GM19043 (cell line): ENCODE results near the gene AQP6.
A peak's percentile ranks its signal among the peaks of the same experiment; 100 is the strongest.

Source experiments
- ATAC-seq: cut with Tn5 transposase; IDR thresholded peaks from one replicate; pipeline ENCODE4 v1.9.1; 2021; ENCODE audit warnings: low read depth; ENCODE audit not compliant: unreplicated experiment

The AQP6 gene

GRCh38 chr12:49955899-49956662, 16.7 kb upstream of the AQP6 start:
- ATAC-seq, result no peak

GRCh38 chr12:49956663-49957569, 15.8 kb upstream of the AQP6 start:
- no peak for ATAC-seq

GRCh38 chr12:49957570-49957967, 15.2 kb upstream of the AQP6 start:
- ATAC-seq, result no peak

GRCh38 chr12:49959685-49960473, 12.9 kb upstream of the AQP6 start:
- ATAC-seq, result no peak

GRCh38 chr12:49960474-49961110, 12.2 kb upstream of the AQP6 start:
- no peak for ATAC-seq

- ATAC-seq, result no peak
Observed at GRCh38 chr12:49961111-49961922, 11.4 kb upstream of the AQP6 start, which contains the start of gene AQP5. Gene AQP5 (plus strand): TSS chr12:49961872. CDS start chr12:49962018, 146 bp downstream.

- ATAC-seq, result no peak
Observed at GRCh38 chr12:49961993-49962764, 10.6 kb upstream of the AQP6 start.

GRCh38 chr12:49962861-49963765, 9.6 kb upstream of the AQP6 start:
- no peak for ATAC-seq

- ATAC-seq, result no peak
Observed at GRCh38 chr12:49963976-49964815, 8.6 kb upstream of the AQP6 start.

GRCh38 chr12:49964849-49965624, 7.7 kb upstream of the AQP6 start:
- ATAC-seq, result no peak

- ATAC-seq, result no peak
Observed at GRCh38 chr12:49965836-49966235, 6.9 kb upstream of the AQP6 start.

GRCh38 chr12:49966511-49967041, 6.2 kb upstream of the AQP6 start:
- ATAC-seq, result no peak

GRCh38 chr12:49967042-49967776, 5.5 kb upstream of the AQP6 start:
- ATAC-seq, result peak; percentile 64

- no peak for ATAC-seq
Observed at GRCh38 chr12:49967777-49968250, 4.9 kb upstream of the AQP6 start.

GRCh38 chr12:49968471-49968870, 4.3 kb upstream of the AQP6 start:
- ATAC-seq, result no peak
